ENCODE results near the gene SUPT3H.

- no peak for TF ChIP-seq CTCF (IDR thresholded peaks at IDR 0.05)
- TF ChIP-seq EZH2 (IDR thresholded peaks at IDR 0.05; ENCODE audit: borderline replicate concordance, insufficient read depth, low read depth, low read length, poor library complexity, severe bottlenecking): no peak
Measured at GRCh38 chr6:44787254-44787834, 590.4 kb downstream of the SUPT3H start.

All from B cell (primary cell).